ENCODE results near the gene SHISA9.

The SHISA9 gene

GRCh38 chr16:13041646-13042290 is 140.4 kb downstream of the SHISA9 start:
- Histone ChIP-seq H3K27ac (no peak overlapping the region), H3K4me2 (no peak overlapping the region), H3K27me3 (ENCODE audit: insufficient read depth, low read depth) (no peaks in the 10 kb centered on the region), H2AFZ (ENCODE audit: low read depth) (no peak overlapping the region), H3K4me1 (ENCODE audit: low read depth, poor library complexity, severe bottlenecking) (no peaks in the 10 kb centered on the region), H4K20me1 (ENCODE audit: insufficient read depth) (no peaks in the 10 kb centered on the region), H3K79me2 (ENCODE audit: insufficient read depth, low read depth) (no peaks in the 10 kb centered on the region), H3K4me3 (IDR thresholded peaks at IDR 0.05; ENCODE audit: insufficient read depth, low read depth, low read length) (no peak overlapping the region), H3K9ac (no peak overlapping the region), H3K36me3 (ENCODE audit: insufficient read depth) (no peaks in the 10 kb centered on the region)
- no peak for TF ChIP-seq CTCF (conservative IDR thresholded peaks at IDR 0.05; ENCODE audit: low read depth, low read length)

GRCh38 chr16:13042291-13042685 is 140.9 kb downstream of the SHISA9 start:
- no peak overlapping the region for H3K4me2 ChIP-seq
- no peak overlapping the region for H2AFZ ChIP-seq (ENCODE audit: low read depth)
- H3K27ac ChIP-seq, result no peak overlapping the region
- no peaks in the 10 kb centered on the region for H4K20me1 ChIP-seq (ENCODE audit: insufficient read depth)
- H3K4me3 ChIP-seq (IDR thresholded peaks at IDR 0.05; ENCODE audit: insufficient read depth, low read depth, low read length), result no peak overlapping the region
- no peak for TF ChIP-seq CTCF (conservative IDR thresholded peaks at IDR 0.05; ENCODE audit: low read depth, low read length)
- H3K36me3 ChIP-seq (ENCODE audit: insufficient read depth), result no peaks in the 10 kb centered on the region
- H3K79me2 ChIP-seq (ENCODE audit: insufficient read depth, low read depth), result no peaks in the 10 kb centered on the region
- no peaks in the 10 kb centered on the region for H3K27me3 ChIP-seq (ENCODE audit: insufficient read depth, low read depth)
- no peak overlapping the region for H3K9ac ChIP-seq
- no peaks in the 10 kb centered on the region for H3K4me1 ChIP-seq (ENCODE audit: low read depth, poor library complexity, severe bottlenecking)

GRCh38 chr16:13046061-13046821 is 144.8 kb downstream of the SHISA9 start:
- Histone ChIP-seq H4K20me1 (ENCODE audit: insufficient read depth) (no peaks in the 10 kb centered on the region), H3K4me3 (IDR thresholded peaks at IDR 0.05; ENCODE audit: insufficient read depth, low read depth, low read length) (no peak overlapping the region), H3K9ac (no peak overlapping the region), H3K4me2 (no peak overlapping the region), H3K27me3 (ENCODE audit: insufficient read depth, low read depth) (no peaks in the 10 kb centered on the region), H3K4me1 (ENCODE audit: low read depth, poor library complexity, severe bottlenecking) (no peaks in the 10 kb centered on the region), H2AFZ (ENCODE audit: low read depth) (no peak overlapping the region), H3K36me3 (ENCODE audit: insufficient read depth) (no peaks in the 10 kb centered on the region), H3K27ac (no peak overlapping the region), H3K79me2 (ENCODE audit: insufficient read depth, low read depth) (no peaks in the 10 kb centered on the region)
- TF ChIP-seq CTCF (conservative IDR thresholded peaks at IDR 0.05; ENCODE audit: low read depth, low read length), result no peak

GRCh38 chr16:13047276-13047675 is 145.9 kb downstream of the SHISA9 start:
- Histone ChIP-seq H2AFZ (ENCODE audit: low read depth) (no peak overlapping the region), H3K4me1 (ENCODE audit: low read depth, poor library complexity, severe bottlenecking) (no peaks in the 10 kb centered on the region), H3K27ac (no peak overlapping the region), H3K36me3 (ENCODE audit: insufficient read depth) (no peaks in the 10 kb centered on the region), H3K79me2 (ENCODE audit: insufficient read depth, low read depth) (no peaks in the 10 kb centered on the region), H4K20me1 (ENCODE audit: insufficient read depth) (no peaks in the 10 kb centered on the region), H3K4me3 (IDR thresholded peaks at IDR 0.05; ENCODE audit: insufficient read depth, low read depth, low read length) (no peak overlapping the region), H3K9ac (no peak overlapping the region), H3K4me2 (no peak overlapping the region), H3K27me3 (ENCODE audit: insufficient read depth, low read depth) (no peaks in the 10 kb centered on the region)
- TF ChIP-seq CTCF (conservative IDR thresholded peaks at IDR 0.05; ENCODE audit: low read depth, low read length), result no peak
